Neural progenitor cell (in vitro differentiated cells): Measurements from ENCODE around the gene PRAF2. TPM values are rescaled to one million over a fixed set of nuclear protein-coding genes. Genes with fewer than 3 reads are reported as not detected.
A peak's percentile ranks its signal among the peaks of the same experiment; 100 is the strongest.

ENCODE experiments used
- DNase-seq: peaks from one replicate; pipeline ENCODE4 v3.0.0-alpha.2; 2016; ENCODE audit warnings: low spot score
- H2AFZ ChIP-seq: fragments of 200-600 bp; sonication (generic); replicated peaks from 2 replicates; pipeline ENCODE4 v1.6.1; 2016; ENCODE audit warnings: antibody characterized with exemption
- H3F3A ChIP-seq: fragments of 200-600 bp; sonication (generic); 2 replicates; pipeline ENCODE4 v1.6.1; 2016; ENCODE audit warnings: antibody characterized with exemption, low read depth
- H3K27ac ChIP-seq: fragments of 200-600 bp; sonication (generic); 2 replicates; pipeline ENCODE4 v1.5.1; 2016; ENCODE audit warnings: mild to moderate bottlenecking
- H3K27me3 ChIP-seq: fragments of 200-600 bp; sonication (generic); 2 replicates; pipeline ENCODE4 v1.6.1; 2016; ENCODE audit warnings: mild to moderate bottlenecking, moderate library complexity
- H3K36me3 ChIP-seq: fragments of 200-600 bp; sonication (generic); 2 replicates; pipeline ENCODE4 v1.5.1; 2016
- H3K4me1 ChIP-seq: fragments of 200-600 bp; sonication (generic); 2 replicates; pipeline ENCODE4 v1.6.1; 2016; ENCODE audit warnings: mixed run types
- H3K4me2 ChIP-seq: fragments of 200-600 bp; sonication (generic); 2 replicates; pipeline ENCODE4 v1.6.1; 2016
- H3K4me3 ChIP-seq: fragments of 200-600 bp; sonication (generic); 2 replicates; pipeline ENCODE4 v1.5.1; 2016
- H3K79me2 ChIP-seq: fragments of 200-600 bp; sonication (generic); 2 replicates; pipeline ENCODE4 v1.6.1; 2016; ENCODE audit warnings: low read depth
- H3K9ac ChIP-seq: fragments of 200-600 bp; sonication (generic); 2 replicates; pipeline ENCODE4 v1.6.1; 2016
- H3K9me3 ChIP-seq: fragments of 200-600 bp; sonication (generic); 2 replicates; pipeline ENCODE4 v1.5.1; 2016; ENCODE audit warnings: low read depth
- H4K20me1 ChIP-seq: fragments of 200-600 bp; sonication (generic); 2 replicates; pipeline ENCODE4 v1.6.1; 2016; ENCODE audit warnings: low read depth
- H3K27ac Mint-ChIP-seq: 3 replicates; pipeline ENCODE4 v1.8.0; 2021; ENCODE audit warnings: mixed read lengths
- H3K27me3 Mint-ChIP-seq: 2 replicates; pipeline ENCODE4 v1.8.0; 2022; ENCODE audit warnings: low read depth, mild to moderate bottlenecking, inconsistent platforms, moderate library complexity, mixed read lengths; ENCODE audit not compliant: insufficient read depth
- H3K36me3 Mint-ChIP-seq: 3 replicates; pipeline ENCODE4 v1.8.0; 2021; ENCODE audit warnings: mixed read lengths
- H3K4me1 Mint-ChIP-seq: 3 replicates; pipeline ENCODE4 v1.8.0; 2021; ENCODE audit warnings: mixed read lengths
- H3K4me3 Mint-ChIP-seq: 3 replicates; pipeline ENCODE4 v1.8.0; 2021; ENCODE audit warnings: mild to moderate bottlenecking, moderate library complexity, mixed read lengths
- H3K9me3 Mint-ChIP-seq: 3 replicates; pipeline ENCODE4 v1.8.0; 2020; ENCODE audit warnings: mixed read lengths
- EZH2 ChIP-seq: fragments of 200-600 bp; sonication (generic); IDR thresholded peaks from 2 replicates; pipeline ENCODE4 v1.6.1; 2017; ENCODE audit warnings: antibody characterized with exemption, mild to moderate bottlenecking, moderate library complexity
- EZH2phosphoT487 ChIP-seq: fragments of 200-600 bp; sonication (generic); IDR thresholded peaks from 2 replicates; pipeline ENCODE4 v1.6.1; 2017; ENCODE audit warnings: antibody characterized with exemption
- total RNA-seq: library from RNA; depleted of rRNA; stranded (reverse); fragments of >200 nt; gene quantifications from 2 replicates; pipeline ENCODE4 v1.2.3, GENCODE V29; 2015; ENCODE audit warnings: low replicate concordance
- TF ChIP-seq, protein P1 (sequence below): fragments of 200-600 bp; sonication (generic); IDR thresholded peaks from 2 replicates; pipeline ENCODE4 v1.5.1; 2017; ENCODE audit warnings: antibody characterized with exemption, mild to moderate bottlenecking

The PRAF2 gene
- total RNA-seq, 1 donor from 2014 or later = 0.30 TPM

- H3K79me2 ChIP-seq = no peaks in the 10 kb centered on the region
- Mint-ChIP-seq H3K36me3 (no peaks in the 10 kb centered on the region), H3K4me3 (peak overlapping the region; percentile 90), H3K27ac (no peak overlapping the region), H3K27me3 (peaks cover 4% of the 10 kb centered on the region), H3K4me1 (no peaks in the 10 kb centered on the region), H3K9me3 (peaks cover 8% of the 10 kb centered on the region)
- no peaks in the 10 kb centered on the region for H3K4me1 ChIP-seq
- no peak for DNase-seq
- no peaks in the 10 kb centered on the region for H4K20me1 ChIP-seq
- H3K27me3 ChIP-seq = no peaks in the 10 kb centered on the region
- no peak for TF ChIP-seq EZH2
- TF ChIP-seq EZH2phosphoT487 = no peak
- TF ChIP-seq, protein P1, sequence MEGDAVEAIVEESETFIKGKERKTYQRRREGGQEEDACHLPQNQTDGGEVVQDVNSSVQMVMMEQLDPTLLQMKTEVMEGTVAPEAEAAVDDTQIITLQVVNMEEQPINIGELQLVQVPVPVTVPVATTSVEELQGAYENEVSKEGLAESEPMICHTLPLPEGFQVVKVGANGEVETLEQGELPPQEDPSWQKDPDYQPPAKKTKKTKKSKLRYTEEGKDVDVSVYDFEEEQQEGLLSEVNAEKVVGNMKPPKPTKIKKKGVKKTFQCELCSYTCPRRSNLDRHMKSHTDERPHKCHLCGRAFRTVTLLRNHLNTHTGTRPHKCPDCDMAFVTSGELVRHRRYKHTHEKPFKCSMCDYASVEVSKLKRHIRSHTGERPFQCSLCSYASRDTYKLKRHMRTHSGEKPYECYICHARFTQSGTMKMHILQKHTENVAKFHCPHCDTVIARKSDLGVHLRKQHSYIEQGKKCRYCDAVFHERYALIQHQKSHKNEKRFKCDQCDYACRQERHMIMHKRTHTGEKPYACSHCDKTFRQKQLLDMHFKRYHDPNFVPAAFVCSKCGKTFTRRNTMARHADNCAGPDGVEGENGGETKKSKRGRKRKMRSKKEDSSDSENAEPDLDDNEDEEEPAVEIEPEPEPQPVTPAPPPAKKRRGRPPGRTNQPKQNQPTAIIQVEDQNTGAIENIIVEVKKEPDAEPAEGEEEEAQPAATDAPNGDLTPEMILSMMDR = no peak
- no peak overlapping the region for H3K9ac ChIP-seq
- no peaks in the 10 kb centered on the region for H3K36me3 ChIP-seq
- no peak overlapping the region for H2AFZ ChIP-seq
- H3F3A ChIP-seq = no peaks in the 10 kb centered on the region
- no peaks in the 10 kb centered on the region for H3K9me3 ChIP-seq
- H3K4me2 ChIP-seq = no peak overlapping the region
- H3K4me3 ChIP-seq = no peak overlapping the region
- H3K27ac ChIP-seq = no peak overlapping the region
These were observed 28.4 kb upstream of the PRAF2 start for GRCh38 chrX:49102190-49102589.

- no peak overlapping the region for H3K27ac ChIP-seq
- Mint-ChIP-seq H3K4me3 (peak overlapping the region; percentile 90), H3K9me3 (peaks cover 8% of the 10 kb centered on the region), H3K27me3 (peaks cover 2% of the 10 kb centered on the region), H3K4me1 (no peaks in the 10 kb centered on the region), H3K36me3 (no peaks in the 10 kb centered on the region), H3K27ac (no peak overlapping the region)
- H2AFZ ChIP-seq = no peak overlapping the region
- H3K27me3 ChIP-seq = no peaks in the 10 kb centered on the region
- no peaks in the 10 kb centered on the region for H3K79me2 ChIP-seq
- no peak overlapping the region for H3K9ac ChIP-seq
- H4K20me1 ChIP-seq = no peaks in the 10 kb centered on the region
- DNase-seq = no peak
- H3K9me3 ChIP-seq = no peaks in the 10 kb centered on the region
- H3F3A ChIP-seq = no peaks in the 10 kb centered on the region
- no peaks in the 10 kb centered on the region for H3K4me1 ChIP-seq
- H3K4me3 ChIP-seq = peak overlapping the region; percentile 62
- H3K36me3 ChIP-seq = no peaks in the 10 kb centered on the region
- TF ChIP-seq, protein P1 = peak; percentile 31
- TF ChIP-seq EZH2 (no peak), EZH2phosphoT487 (no peak)
- peak overlapping the region; percentile 80 for H3K4me2 ChIP-seq
These were observed 27.8 kb upstream of the PRAF2 start for GRCh38 chrX:49101629-49101984.

GRCh38 chrX:49100704-49101628 lies 27.2 kb upstream of the PRAF2 start:
- H3K27me3 ChIP-seq = no peaks in the 10 kb centered on the region
- H3K4me1 Mint-ChIP-seq = no peaks in the 10 kb centered on the region
- no peak overlapping the region for H3K27ac Mint-ChIP-seq
- no peaks in the 10 kb centered on the region for H3K9me3 ChIP-seq
- peak overlapping the region; percentile 80 for H3K4me2 ChIP-seq
- peaks cover 11% of the 10 kb centered on the region for H3K9me3 Mint-ChIP-seq
- no peaks in the 10 kb centered on the region for H3K4me1 ChIP-seq
- peak overlapping the region; percentile 90 for H3K4me3 Mint-ChIP-seq
- H3K79me2 ChIP-seq = no peaks in the 10 kb centered on the region
- H2AFZ ChIP-seq = peak overlapping the region; percentile 52
- H4K20me1 ChIP-seq = no peaks in the 10 kb centered on the region
- no peak for TF ChIP-seq EZH2phosphoT487
- TF ChIP-seq, protein P1 = no peak
- no peak for TF ChIP-seq EZH2
- no peaks in the 10 kb centered on the region for H3K36me3 Mint-ChIP-seq
- H3K27me3 Mint-ChIP-seq = peaks cover 2% of the 10 kb centered on the region
- peak overlapping the region; percentile 62 for H3K4me3 ChIP-seq
- no peaks in the 10 kb centered on the region for H3K36me3 ChIP-seq
- no peaks in the 10 kb centered on the region for H3F3A ChIP-seq
- peak; percentile 95 for DNase-seq
- H3K9ac ChIP-seq = no peak overlapping the region
- no peak overlapping the region for H3K27ac ChIP-seq
